Nephron progenitor cell (in vitro differentiated cells): ENCODE results near the gene KRTAP21-1.
"Not testable (repeated sequence)": the region's sequence is repeated elsewhere in the genome, so short reads cannot be mapped to it uniquely, and the experiment has no call there.

ENCODE experiments used
- DNase-seq: peaks from one replicate; pipeline ENCODE4 v3.0.0; 2021
- H3K27ac Mint-ChIP-seq: 2 replicates; pipeline ENCODE4 v1.8.0; 2021; ENCODE audit warnings: mild to moderate bottlenecking, moderate library complexity, mixed read lengths
- H3K27me3 Mint-ChIP-seq: 2 replicates; pipeline ENCODE4 v1.8.0; 2021; ENCODE audit warnings: mild to moderate bottlenecking, low read depth, mixed read lengths; ENCODE audit not compliant: poor library complexity
- H3K36me3 Mint-ChIP-seq: 2 replicates; pipeline ENCODE4 v1.8.0; 2021; ENCODE audit warnings: low read depth, mixed read lengths
- H3K4me1 Mint-ChIP-seq: 2 replicates; pipeline ENCODE4 v1.8.0; 2021; ENCODE audit warnings: mixed read lengths
- H3K4me3 Mint-ChIP-seq: 2 replicates; pipeline ENCODE4 v1.8.0; 2021; ENCODE audit warnings: mild to moderate bottlenecking, moderate library complexity, mixed read lengths
- H3K9me3 Mint-ChIP-seq: 2 replicates; pipeline ENCODE4 v1.8.0; 2021; ENCODE audit warnings: mild to moderate bottlenecking, moderate library complexity, mixed read lengths
- CTCF ChIP-seq: fragments of 200-600 bp; sonication (generic); IDR thresholded peaks from 2 replicates; pipeline ENCODE4 v1.5.0; 2021; ENCODE audit warnings: antibody characterized with exemption

The KRTAP21-1 gene

DNA sequence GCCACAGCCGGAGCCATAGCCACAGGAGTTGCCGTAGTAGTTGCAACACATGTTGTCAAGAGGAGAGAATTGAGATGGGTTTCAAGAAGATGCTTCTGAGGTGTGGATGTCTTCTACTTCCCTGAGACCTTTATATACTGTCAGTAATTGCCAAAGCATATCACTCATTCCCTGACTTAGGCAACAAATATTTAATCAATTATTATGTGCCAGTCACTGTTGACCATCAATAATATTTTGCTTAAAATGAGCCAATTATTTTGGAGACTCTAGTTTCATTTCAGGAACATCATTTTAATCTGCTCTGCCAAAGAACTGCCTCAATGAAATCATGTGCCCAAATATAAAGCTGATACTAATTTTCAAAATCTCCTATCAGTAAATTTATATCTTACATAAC lies at the start of gene KRTAP21-1:
Gene KRTAP21-1 (minus strand): TSS at position 101 of the 400 bp plus-strand sequence. CDS start 50 bp downstream, at position 51.
- H3K27ac Mint-ChIP-seq, H3K4me3 Mint-ChIP-seq, H3K9me3 Mint-ChIP-seq, H3K27me3 Mint-ChIP-seq, DNase-seq, H3K36me3 Mint-ChIP-seq, H3K4me1 Mint-ChIP-seq: not testable (repeated sequence)

GRCh38 chr21:30800605-30801004 lies 45.4 kb upstream of the KRTAP21-1 start:
- no peaks in the 10 kb centered on the region for H3K36me3 Mint-ChIP-seq
- peaks cover 4% of the 10 kb centered on the region for H3K4me1 Mint-ChIP-seq
- H3K9me3 Mint-ChIP-seq: no peaks in the 10 kb centered on the region
- TF ChIP-seq CTCF: no peak
- H3K27me3 Mint-ChIP-seq: peaks cover 2% of the 10 kb centered on the region
- no peak overlapping the region for H3K27ac Mint-ChIP-seq
- DNase-seq: no peak
- H3K4me3 Mint-ChIP-seq: no peak overlapping the region

GRCh38 chr21:30793581-30794314 lies 38.5 kb upstream of the KRTAP21-1 start:
- Mint-ChIP-seq H3K9me3 (peaks cover 4% of the 10 kb centered on the region), H3K27ac (no peak overlapping the region)
- DNase-seq: no peak

DNA sequence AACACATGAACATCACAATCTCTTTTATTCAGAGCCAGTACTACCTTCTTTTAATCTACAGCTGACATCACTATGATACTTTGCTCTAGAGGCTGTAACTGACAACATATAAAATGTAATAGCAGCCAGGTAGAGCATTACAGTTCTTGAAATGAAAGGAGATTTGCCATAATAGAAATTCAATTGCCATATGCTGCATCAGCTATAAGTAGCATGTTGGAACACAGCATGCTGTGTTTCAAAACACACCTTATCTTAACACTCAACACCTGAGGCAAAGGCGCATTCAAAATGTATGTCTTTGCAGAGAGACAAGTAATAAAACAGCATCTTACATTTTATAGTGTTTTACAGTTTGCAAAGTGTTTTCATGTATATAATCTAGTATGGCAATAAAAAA lies 24.0 kb upstream of the KRTAP21-1 start:
- peaks cover 3% of the 10 kb centered on the region for H3K27me3 Mint-ChIP-seq
- no peak for TF ChIP-seq CTCF
- H3K27ac Mint-ChIP-seq: no peak overlapping the region
- no peaks in the 10 kb centered on the region for H3K4me1 Mint-ChIP-seq
- no peaks in the 10 kb centered on the region for H3K36me3 Mint-ChIP-seq
- H3K9me3 Mint-ChIP-seq: peaks cover 17% of the 10 kb centered on the region
- H3K4me3 Mint-ChIP-seq: no peak overlapping the region
- DNase-seq: no peak

More at GRCh38 chr21:30793581-30794314, 38.5 kb upstream of the KRTAP21-1 start:
- Mint-ChIP-seq H3K27me3 (peaks cover 2% of the 10 kb centered on the region), H3K36me3 (no peaks in the 10 kb centered on the region), H3K4me3 (no peak overlapping the region), H3K4me1 (peaks cover 4% of the 10 kb centered on the region)
- TF ChIP-seq CTCF: no peak

- no peak for TF ChIP-seq CTCF
- peaks cover 2% of the 10 kb centered on the region for H3K9me3 Mint-ChIP-seq
- DNase-seq: no peak
- no peak overlapping the region for H3K4me3 Mint-ChIP-seq
- no peak overlapping the region for H3K27ac Mint-ChIP-seq
- H3K36me3 Mint-ChIP-seq: no peaks in the 10 kb centered on the region
- H3K27me3 Mint-ChIP-seq: peaks cover 7% of the 10 kb centered on the region
- H3K4me1 Mint-ChIP-seq: no peaks in the 10 kb centered on the region
Observed at GRCh38 chr21:30769724-30770431, 14.7 kb upstream of the KRTAP21-1 start.

DNA sequence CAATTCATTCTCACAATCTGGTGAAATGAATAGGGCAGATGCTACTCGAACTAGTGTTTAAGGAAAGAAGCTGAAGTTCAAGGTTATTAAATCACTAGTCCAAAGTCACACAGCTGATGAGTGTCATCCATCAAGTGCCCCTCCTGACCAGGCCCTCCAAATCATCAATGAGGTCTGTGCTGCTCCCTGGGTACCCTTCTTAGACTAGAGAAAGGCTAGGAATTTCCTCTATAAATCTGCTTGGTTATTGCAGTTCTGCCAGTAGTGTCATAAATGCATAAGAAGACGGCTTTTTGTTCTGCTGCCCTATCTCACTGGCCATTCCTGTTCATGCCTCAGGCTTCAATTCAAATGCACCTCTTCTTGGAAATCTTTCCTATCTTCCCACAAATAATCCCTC lies 5.5 kb upstream of the KRTAP21-1 start:
- Mint-ChIP-seq H3K4me1 (no peaks in the 10 kb centered on the region), H3K36me3 (no peaks in the 10 kb centered on the region), H3K27ac (no peak overlapping the region), H3K9me3 (no peaks in the 10 kb centered on the region), H3K4me3 (no peak overlapping the region), H3K27me3 (peaks cover 3% of the 10 kb centered on the region)
- DNase-seq: no peak
- TF ChIP-seq CTCF: no peak
